ENCODE data around the gene NEURL1B.
A peak's percentile ranks its signal among the peaks of the same experiment; 100 is the strongest.

NEURL1B gene

GRCh38 chr5:172733131-172733973, 92.3 kb downstream of the NEURL1B start:
- DNase-seq (ENCODE audit: low read depth) = peak; percentile 100
- peak overlapping the region; percentile 54 for H3K4me3 ChIP-seq (ENCODE audit: low read length)
- 0 out of 2 replicates have a peak, but pooled peaks have one; percentile 7 for TF ChIP-seq CTCF (conservative IDR thresholded peaks at IDR 0.05; ENCODE audit: low read length)

GRCh38 chr5:172733974-172734346, 92.9 kb downstream of the NEURL1B start:
- DNase-seq (ENCODE audit: low read depth) = no peak
- TF ChIP-seq CTCF (conservative IDR thresholded peaks at IDR 0.05; ENCODE audit: low read length) = no peak
- H3K4me3 ChIP-seq (ENCODE audit: low read length) = peak overlapping the region; percentile 34

- no peak overlapping the region for H3K4me3 ChIP-seq (ENCODE audit: low read length)
- no peak for TF ChIP-seq CTCF (conservative IDR thresholded peaks at IDR 0.05; ENCODE audit: low read length)
- DNase-seq (ENCODE audit: low read depth) = no peak
These were observed 94.2 kb downstream of the NEURL1B start for GRCh38 chr5:172735141-172735831.

- H3K4me3 ChIP-seq (ENCODE audit: low read length) = no peak overlapping the region
- peak; percentile 34 for TF ChIP-seq CTCF (conservative IDR thresholded peaks at IDR 0.05; ENCODE audit: low read length)
- no peak for DNase-seq (ENCODE audit: low read depth)
These were observed 95.6 kb downstream of the NEURL1B start for GRCh38 chr5:172736508-172737135.

- no peak overlapping the region for H3K4me3 ChIP-seq (ENCODE audit: low read length)
- no peak for TF ChIP-seq CTCF (conservative IDR thresholded peaks at IDR 0.05; ENCODE audit: low read length)
- no peak for DNase-seq (ENCODE audit: low read depth)
These were observed 98.3 kb downstream of the NEURL1B start for GRCh38 chr5:172739375-172739774.

GRCh38 chr5:172740428-172741205, 99.6 kb downstream of the NEURL1B start:
- peak; percentile 98 for DNase-seq (ENCODE audit: low read depth)
- H3K4me3 ChIP-seq (ENCODE audit: low read length) = peak overlapping the region; percentile 27; the same call in 1 of the 2 replicates
- no peak for TF ChIP-seq CTCF (conservative IDR thresholded peaks at IDR 0.05; ENCODE audit: low read length)
